CD8-positive, alpha-beta memory T cell (primary cell): ENCODE data around the gene NAB2. TPM values are rescaled to one million over a fixed set of nuclear protein-coding genes. Genes with fewer than 3 reads are reported as not detected.
"Not testable (repeated sequence)": the region's sequence is repeated elsewhere in the genome, so short reads cannot be mapped to it uniquely, and the experiment has no call there.

Experiments used
- CTCF ChIA-PET: fragments of 350-600 bp; sonication (Branson Sonifier 250); formaldehyde crosslinking; loops from one replicate; lab custom pipeline; 2021; ENCODE audit warnings: antibody characterized with exemption; lab: Charles Lee
- POLR2A ChIA-PET: fragments of 350-600 bp; sonication (Branson Sonifier 250); formaldehyde crosslinking; loops from one replicate; lab custom pipeline; 2021; ENCODE audit warnings: antibody characterized with exemption; lab: Charles Lee
- DNase-seq, 5 donors: peaks; one replicate each; pipeline versions ENCODE4 v3.0.0 to v3.0.0-alpha.2; 2020 to 2022; ENCODE audit warnings: mixed read lengths in 1 of 5
- H3K27ac ChIP-seq: one replicate; pipeline ENCODE4 v1.7.0; 2013; ENCODE audit warnings: low read depth, mild to moderate bottlenecking, low read length, moderate library complexity
- H3K27me3 ChIP-seq: 2 replicates; pipeline ENCODE4 v1.7.0; 2013; ENCODE audit warnings: low read length, mild to moderate bottlenecking; ENCODE audit not compliant: insufficient read depth, poor library complexity, severe bottlenecking
- H3K36me3 ChIP-seq: 2 replicates; pipeline ENCODE4 v1.7.0; 2013; ENCODE audit warnings: mild to moderate bottlenecking, low read length, moderate library complexity; ENCODE audit not compliant: insufficient read depth
- H3K4me1 ChIP-seq: 2 replicates; pipeline ENCODE4 v1.7.0; 2013; ENCODE audit warnings: mild to moderate bottlenecking, low read length, moderate library complexity; ENCODE audit not compliant: insufficient read depth
- H3K4me3 ChIP-seq: 2 replicates; pipeline ENCODE4 v1.7.0; 2013; ENCODE audit warnings: mild to moderate bottlenecking, low read length
- H3K9me3 ChIP-seq: 2 replicates; pipeline ENCODE4 v1.7.0; 2013; ENCODE audit warnings: mild to moderate bottlenecking, low read length
- H3K27ac Mint-ChIP-seq, 8 donors: one replicate each; pipeline ENCODE4 v1.8.0; 2020 to 2021; ENCODE audit warnings: mixed read lengths in 8 of 8, mild to moderate bottlenecking in 6 of 8, inconsistent platforms in 3 of 8, moderate library complexity in 3 of 8
- H3K27me3 Mint-ChIP-seq, 2 donors: one replicate each; pipeline ENCODE4 v1.8.0; 2020 to 2021; ENCODE audit warnings: mixed read lengths in 2 of 2, mild to moderate bottlenecking in 1 of 2, moderate library complexity in 1 of 2
- H3K36me3 Mint-ChIP-seq, 3 donors: one replicate each; pipeline ENCODE4 v1.8.0; 2020 to 2021; ENCODE audit warnings: mixed read lengths in 3 of 3, inconsistent platforms in 1 of 3, mild to moderate bottlenecking in 1 of 3
- H3K4me1 Mint-ChIP-seq, 3 donors: one replicate each; pipeline ENCODE4 v1.8.0; 2020 to 2021; ENCODE audit warnings: mixed read lengths in 3 of 3, inconsistent platforms in 1 of 3, mild to moderate bottlenecking in 1 of 3
- H3K4me3 Mint-ChIP-seq, 7 donors: one replicate each; pipeline ENCODE4 v1.8.0; 2020 to 2021; ENCODE audit warnings: mixed read lengths in 7 of 7, mild to moderate bottlenecking in 6 of 7, moderate library complexity in 4 of 7, inconsistent platforms in 2 of 7
- H3K9me3 Mint-ChIP-seq, 5 donors: one replicate each; pipeline ENCODE4 v1.8.0; 2020 to 2022; ENCODE audit warnings: mixed read lengths in 5 of 5, mild to moderate bottlenecking in 3 of 5, moderate library complexity in 2 of 5, inconsistent platforms in 1 of 5
- polyA plus RNA-seq: library from polyadenylated mRNA; unstranded; fragments of 300-500 nt; fragmentation: Illumina TruSeq; gene quantifications from one replicate; pipeline ENCODE4 v1.2.3, GENCODE V29; 2021
- total RNA-seq, 2 experiments: library from RNA; stranded (reverse); gene quantifications; one replicate each; pipeline ENCODE4 v1.2.3, GENCODE V29; 2021

Gene NAB2
- total and polyA plus RNA-seq, 3 experiments from 2014 or later, result 1.6 to 40.1 (median 37.7) TPM

GRCh38 chr12:57072661-57073060, 16.3 kb upstream of the NAB2 start:
- Histone ChIP-seq H3K36me3 (no peaks in the 10 kb centered on the region), H3K4me3 (no peak overlapping the region), H3K27me3 (no peaks in the 10 kb centered on the region), H3K9me3 (no peaks in the 10 kb centered on the region), H3K27ac (no peak overlapping the region), H3K4me1 (peaks cover 15% of the 10 kb centered on the region)
- peak overlapping the region in 1 of 7 donors; percentile 46 for H3K4me3 Mint-ChIP-seq
- ChIA-PET CTCF (interaction anchor here (0.9 to 6.1 kb wide), 4 partner anchors 15 to 141 kb away, joined by 3 to 183 read pairs (median 4); partner anchors contain the start of gene STAT6), POLR2A (interaction anchor here (2.6 kb wide), 1 partner anchor 39 kb away, joined by 12 read pairs; the partner anchor contains the start of gene STAT6)
- DNase-seq, result no peak
- peaks cover 13 to 22% (median 17%) of the 10 kb centered on the region in 3 donors for H3K4me1 Mint-ChIP-seq
- H3K9me3 Mint-ChIP-seq, result no peaks in the 10 kb centered on the region
- peak overlapping the region in 2 of 8 donors; percentile 66 to 83 for H3K27ac Mint-ChIP-seq
- H3K36me3 Mint-ChIP-seq, result peaks cover 0 to 30% (median 8%) of the 10 kb centered on the region in 3 donors
- no peaks in the 10 kb centered on the region for H3K27me3 Mint-ChIP-seq

- H3K4me3 ChIP-seq, H3K36me3 ChIP-seq, H3K27ac ChIP-seq, H3K27me3 ChIP-seq, H3K27me3 Mint-ChIP-seq, H3K9me3 Mint-ChIP-seq, H3K9me3 ChIP-seq, DNase-seq, H3K4me3 Mint-ChIP-seq: not testable (repeated sequence)
- POLR2A ChIA-PET, result interaction anchor here (0.6 to 1.3 kb wide), 4 partner anchors 20 to 176 kb away, joined by 3 to 5 read pairs (median 4); partner anchors contain the start of gene STAT6
- peaks cover 18% of the 10 kb centered on the region for H3K4me1 ChIP-seq
- Mint-ChIP-seq H3K4me1 (peaks cover 19 to 34% (median 24%) of the 10 kb centered on the region in 3 donors), H3K27ac (peak overlapping the region in 2 of 8 donors; percentile 69 to 97), H3K36me3 (peaks cover 0 to 33% (median 8%) of the 10 kb centered on the region in 3 donors)
- CTCF ChIA-PET, result interaction anchor here (0.9 to 2.0 kb wide), 6 partner anchors 10 to 140 kb away, joined by 3 to 19 read pairs (median 3); partner anchors contain the start of gene STAT6
These were observed 15.1 kb upstream of the NAB2 start for GRCh38 chr12:57073566-57074450.

- H3K27ac ChIP-seq, result peak within 1 kb of the TSS; percentile 81
- no peaks in the 10 kb centered on the region for H3K27me3 Mint-ChIP-seq
- H3K4me3 Mint-ChIP-seq, result peak within 1 kb of the TSS; percentile 86 to 97 (median 92)
- H3K4me3 ChIP-seq, result peak within 1 kb of the TSS; percentile 80
- H3K9me3 ChIP-seq, result no peaks in the 10 kb centered on the region
- H3K27ac Mint-ChIP-seq, result peak within 1 kb of the TSS; percentile 69 to 98 (median 94)
- peaks cover 16% of the 10 kb centered on the region for H3K4me1 ChIP-seq
- H3K9me3 Mint-ChIP-seq, result no peaks in the 10 kb centered on the region
- peaks cover 0 to 7% (median 0%) of the 10 kb centered on the region in 3 donors for H3K36me3 Mint-ChIP-seq
- peaks cover 16 to 28% (median 20%) of the 10 kb centered on the region in 3 donors for H3K4me1 Mint-ChIP-seq
- H3K27me3 ChIP-seq, result no peaks in the 10 kb centered on the region
- ChIA-PET CTCF (interaction anchor here (0.8 to 6.6 kb wide), 12 partner anchors 8 to 161 kb away, joined by 3 to 56 read pairs (median 6); partner anchors contain the start of genes NAB2 and STAT6), POLR2A (interaction anchor here (0.7 to 2.9 kb wide), 7 partner anchors 9 to 33 kb away, joined by 3 to 47 read pairs (median 8); partner anchors contain the start of genes NAB2 and STAT6)
- H3K36me3 ChIP-seq, result no peaks in the 10 kb centered on the region
- DNase-seq, result peak; percentile 92 to 99 (median 98)
These were observed 10.2 kb upstream of the NAB2 start, which contains the start of gene NEMP1 for GRCh38 chr12:57078519-57079404. Gene NEMP1, minus strand, starts transcription at chr12:57078791. Its CDS starts 46 bp downstream, at chr12:57078745.

- H3K9me3 Mint-ChIP-seq, result no peaks in the 10 kb centered on the region
- POLR2A ChIA-PET, result interaction anchor here (1.6 to 2.9 kb wide), 4 partner anchors 9 to 32 kb away, joined by 8 to 47 read pairs (median 24); partner anchors contain the start of genes NAB2 and STAT6
These were observed 9.1 kb upstream of the NAB2 start for GRCh38 chr12:57079821-57080220.

GRCh38 chr12:57080855-57081254, 8.1 kb upstream of the NAB2 start:
- no peaks in the 10 kb centered on the region for H3K36me3 ChIP-seq
- Mint-ChIP-seq H3K27ac (peak overlapping the region in 3 of 8 donors; percentile 17 to 60 (median 22)), H3K36me3 (peaks cover 0 to 7% (median 0%) of the 10 kb centered on the region in 3 donors), H3K27me3 (no peaks in the 10 kb centered on the region), H3K4me1 (peaks cover 17 to 31% (median 29%) of the 10 kb centered on the region in 3 donors), H3K9me3 (no peaks in the 10 kb centered on the region), H3K4me3 (peak overlapping the region in 2 of 7 donors; percentile 23 to 29)
- no peaks in the 10 kb centered on the region for H3K9me3 ChIP-seq
- H3K4me3 ChIP-seq, result no peak overlapping the region
- ChIA-PET POLR2A (interaction anchor here (0.6 to 1.3 kb wide), 2 partner anchors 30 to 441 kb away, joined by 3 to 4 read pairs; partner anchors contain the start of gene STAT6), CTCF (interaction anchor here (0.8 to 6.6 kb wide), 4 partner anchors 12 to 37 kb away, joined by 3 to 56 read pairs (median 12); partner anchors contain the start of gene STAT6)
- H3K27ac ChIP-seq, result no peak overlapping the region
- H3K4me1 ChIP-seq, result peaks cover 19% of the 10 kb centered on the region
- no peaks in the 10 kb centered on the region for H3K27me3 ChIP-seq
- no peak for DNase-seq

More at GRCh38 chr12:57079821-57080220, 9.1 kb upstream of the NAB2 start:
- no peak for DNase-seq
- no peaks in the 10 kb centered on the region for H3K27me3 Mint-ChIP-seq
- H3K4me1 Mint-ChIP-seq, result peaks cover 16 to 28% (median 20%) of the 10 kb centered on the region in 3 donors
- peak overlapping the region in 2 of 7 donors; percentile 45 to 86 for H3K4me3 Mint-ChIP-seq
- H3K4me1 ChIP-seq, result peaks cover 16% of the 10 kb centered on the region
- peak overlapping the region; percentile 34 for H3K4me3 ChIP-seq
- H3K27ac Mint-ChIP-seq, result peak overlapping the region; percentile 19 to 96 (median 86)
- H3K9me3 ChIP-seq, result no peaks in the 10 kb centered on the region
- no peaks in the 10 kb centered on the region for H3K27me3 ChIP-seq
- peaks cover 0 to 7% (median 0%) of the 10 kb centered on the region in 3 donors for H3K36me3 Mint-ChIP-seq
- CTCF ChIA-PET, result interaction anchor here (0.7 to 6.6 kb wide), 10 partner anchors 8 to 160 kb away, joined by 3 to 56 read pairs (median 6); partner anchors contain the start of genes NAB2 and STAT6
- H3K36me3 ChIP-seq, result no peaks in the 10 kb centered on the region
- peak overlapping the region; percentile 72 for H3K27ac ChIP-seq

GRCh38 chr12:57085999-57086492, 2.9 kb upstream of the NAB2 start:
- H3K4me1 ChIP-seq, result peaks cover 17% of the 10 kb centered on the region
- ChIA-PET CTCF (interaction anchor here (1.1 to 14.7 kb wide), 2 partner anchors 15 to 21 kb away, joined by 3 to 195 read pairs; partner anchors contain the start of gene STAT6), POLR2A (interaction anchor here (10.9 kb wide), 1 partner anchor 25 kb away, joined by 131 read pairs; the partner anchor contains the start of gene STAT6)
- H3K4me3 Mint-ChIP-seq, result peak overlapping the region; percentile 87 to 98 (median 93)
- H3K9me3 ChIP-seq, result no peaks in the 10 kb centered on the region
- no peaks in the 10 kb centered on the region for H3K27me3 ChIP-seq
- peak overlapping the region; percentile 87 to 100 (median 98) for H3K27ac Mint-ChIP-seq
- peak overlapping the region; percentile 97 for H3K4me3 ChIP-seq
- peaks cover 0 to 21% (median 0%) of the 10 kb centered on the region in 3 donors for H3K36me3 Mint-ChIP-seq
- peaks cover 32 to 42% (median 35%) of the 10 kb centered on the region in 3 donors for H3K4me1 Mint-ChIP-seq
- peak overlapping the region; percentile 93 for H3K27ac ChIP-seq
- H3K27me3 Mint-ChIP-seq, result no peaks in the 10 kb centered on the region
- H3K9me3 Mint-ChIP-seq, result no peaks in the 10 kb centered on the region
- peaks cover 1% of the 10 kb centered on the region for H3K36me3 ChIP-seq
- no peak for DNase-seq
